ENCODE results near the gene GCNT4.

The GCNT4 gene

DNA sequence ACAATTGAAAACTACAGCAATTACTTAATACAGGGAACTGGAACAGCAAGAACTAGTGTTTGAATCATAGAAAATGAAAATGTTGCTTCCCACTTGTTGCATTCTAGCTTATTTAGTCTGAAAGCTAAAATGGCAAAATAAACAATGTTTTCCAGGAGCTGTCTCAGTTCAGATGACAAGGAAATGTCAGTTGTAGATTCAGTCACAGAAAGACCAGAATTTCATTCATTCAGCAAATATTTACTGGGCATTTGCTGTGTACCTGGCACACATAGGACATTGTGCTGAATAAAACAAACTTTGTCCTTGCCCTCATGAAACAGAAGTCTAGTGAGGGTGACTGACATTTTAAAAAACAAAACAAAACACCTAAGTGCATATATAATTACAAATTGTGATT lies 41.5 kb downstream of the GCNT4 start:
- DNase-seq, result no peak

DNA sequence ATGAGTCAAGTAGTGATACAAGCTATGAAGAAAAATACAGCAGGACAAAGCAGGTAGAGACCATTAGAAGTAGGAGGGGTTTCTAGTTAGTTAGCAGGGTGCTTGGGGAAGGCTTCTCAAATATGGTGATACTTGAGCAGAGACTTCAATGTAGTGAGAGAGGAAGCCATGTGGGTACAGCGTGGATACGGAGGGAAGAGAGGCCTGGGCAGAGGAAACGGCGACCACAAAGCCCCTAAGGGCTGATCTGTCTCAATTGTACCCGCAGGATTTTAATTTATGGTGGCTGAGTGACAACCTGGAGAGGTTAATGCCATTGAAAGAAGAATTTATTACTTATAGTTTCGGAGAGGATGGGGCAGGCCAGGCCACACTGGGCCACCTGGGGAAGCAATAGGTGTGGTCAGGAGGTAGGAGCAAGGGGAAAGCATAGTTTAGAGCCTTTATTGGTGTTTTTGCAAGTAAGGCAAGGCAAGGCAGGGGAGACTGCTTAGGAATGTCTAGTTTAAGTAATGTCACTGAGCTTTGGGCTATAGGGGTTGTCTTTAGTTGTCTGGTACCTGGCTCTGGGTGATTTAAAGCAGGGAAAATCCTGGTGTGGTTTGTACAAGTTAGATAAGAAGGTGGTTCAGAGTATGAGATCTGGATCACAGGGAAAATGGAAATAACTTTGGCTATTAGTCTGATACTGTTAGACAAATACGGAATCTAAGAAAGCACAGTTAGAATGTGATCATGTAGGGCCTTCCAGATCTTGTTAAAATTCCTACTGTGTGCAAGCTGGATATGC lies 42.6 kb downstream of the GCNT4 start:
- DNase-seq, result no peak

DNA sequence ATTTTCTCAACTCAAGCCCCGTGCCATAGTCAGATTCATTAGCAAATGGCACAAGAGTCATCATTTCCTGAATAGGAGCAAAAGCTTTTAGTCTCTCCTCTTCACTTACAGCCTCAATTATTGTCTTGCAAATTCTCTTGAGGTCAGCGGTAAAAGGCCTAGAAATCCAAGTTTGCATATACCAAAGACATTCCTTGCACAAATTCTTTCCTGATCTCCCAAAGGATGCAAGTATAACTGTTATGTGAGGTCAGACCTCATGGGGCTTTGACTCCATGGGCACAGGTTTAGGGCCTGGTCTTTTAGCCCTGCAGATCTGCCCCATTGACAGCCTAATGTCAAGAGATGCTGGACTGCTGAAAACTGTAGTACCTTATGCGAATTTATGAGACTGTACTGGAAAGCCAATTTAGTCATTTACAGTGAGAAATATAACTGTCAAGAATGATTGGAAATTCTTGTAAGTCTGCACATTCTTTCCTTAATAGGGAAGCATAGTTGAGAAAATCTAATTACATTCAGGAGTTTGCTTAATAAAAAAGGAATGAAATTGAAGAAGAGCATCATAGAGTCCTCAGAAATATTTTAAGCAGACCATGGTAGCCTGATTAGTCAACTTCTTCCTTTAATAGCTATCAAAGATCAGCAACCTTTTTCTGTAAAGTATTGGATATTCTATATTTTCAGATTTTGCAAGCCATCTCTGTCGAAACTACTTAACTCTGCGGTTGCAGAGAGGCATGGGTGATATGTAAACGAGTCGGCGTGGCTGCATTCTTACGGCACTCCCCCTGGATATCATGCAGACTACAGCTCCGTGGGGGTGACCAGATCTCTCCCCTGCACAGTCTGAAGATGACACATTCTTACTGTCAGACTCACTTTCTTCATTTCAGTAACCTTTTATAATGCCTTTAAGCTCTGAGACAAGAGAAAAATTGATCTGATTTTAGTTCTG lies 45.2 kb downstream of the GCNT4 start:
- DNase-seq, result no peak

DNA sequence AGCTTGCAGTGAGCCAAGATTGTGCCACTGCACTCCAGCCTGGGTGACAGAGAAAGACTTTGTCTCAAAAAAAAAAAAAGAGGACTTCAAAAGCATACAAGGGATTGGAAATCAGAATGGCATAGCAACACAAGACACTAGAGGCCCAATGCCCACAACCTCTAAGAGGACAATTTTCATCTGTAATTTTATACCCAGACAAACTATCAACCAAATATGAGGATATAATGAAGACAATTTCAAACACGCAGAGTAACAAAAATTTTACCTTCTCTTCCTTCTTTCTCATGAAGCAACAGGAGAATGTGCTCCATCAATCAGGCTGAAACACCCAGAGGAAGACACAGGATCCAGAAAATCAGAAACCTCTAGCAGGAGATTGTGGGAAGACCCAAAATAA lies 46.8 kb downstream of the GCNT4 start:
- DNase-seq, result no peak
